ENCODE measurements around the gene ST7. TPM values are rescaled to one million over a fixed set of nuclear protein-coding genes. Genes with fewer than 3 reads are reported as not detected.
A peak's percentile ranks its signal among the peaks of the same experiment; 100 is the strongest.

Gene ST7
- polyA plus RNA-seq, 2 of the 4 experiments (the other 2 are of a cell fraction), result 16.2 to 26.0 TPM

- no peak for TF ChIP-seq FOSL2 (IDR thresholded peaks at IDR 0.05)
- TF ChIP-seq FOSL2 (CRISPR knock-in tag; IDR thresholded peaks at IDR 0.05), result no peak
- no peak for TF ChIP-seq NFE2L2 (conservative IDR thresholded peaks at IDR 0.05; ENCODE audit: low read length)
- TF ChIP-seq, protein P1, sequence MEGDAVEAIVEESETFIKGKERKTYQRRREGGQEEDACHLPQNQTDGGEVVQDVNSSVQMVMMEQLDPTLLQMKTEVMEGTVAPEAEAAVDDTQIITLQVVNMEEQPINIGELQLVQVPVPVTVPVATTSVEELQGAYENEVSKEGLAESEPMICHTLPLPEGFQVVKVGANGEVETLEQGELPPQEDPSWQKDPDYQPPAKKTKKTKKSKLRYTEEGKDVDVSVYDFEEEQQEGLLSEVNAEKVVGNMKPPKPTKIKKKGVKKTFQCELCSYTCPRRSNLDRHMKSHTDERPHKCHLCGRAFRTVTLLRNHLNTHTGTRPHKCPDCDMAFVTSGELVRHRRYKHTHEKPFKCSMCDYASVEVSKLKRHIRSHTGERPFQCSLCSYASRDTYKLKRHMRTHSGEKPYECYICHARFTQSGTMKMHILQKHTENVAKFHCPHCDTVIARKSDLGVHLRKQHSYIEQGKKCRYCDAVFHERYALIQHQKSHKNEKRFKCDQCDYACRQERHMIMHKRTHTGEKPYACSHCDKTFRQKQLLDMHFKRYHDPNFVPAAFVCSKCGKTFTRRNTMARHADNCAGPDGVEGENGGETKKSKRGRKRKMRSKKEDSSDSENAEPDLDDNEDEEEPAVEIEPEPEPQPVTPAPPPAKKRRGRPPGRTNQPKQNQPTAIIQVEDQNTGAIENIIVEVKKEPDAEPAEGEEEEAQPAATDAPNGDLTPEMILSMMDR (IDR thresholded peaks at IDR 0.05), result no peak
- TF ChIP-seq ESRRA (IDR thresholded peaks at IDR 0.05; ENCODE audit: borderline replicate concordance, low read length), result no peak
- TF ChIP-seq ELK1 (IDR thresholded peaks at IDR 0.05; ENCODE audit: low read depth, low read length), result no peak
- no peak for TF ChIP-seq CBX8 (IDR thresholded peaks at IDR 0.05)
- TF ChIP-seq TFCP2L1 (CRISPR knock-in tag; IDR thresholded peaks at IDR 0.05), result no peak
- TF ChIP-seq MAFK (IDR thresholded peaks at IDR 0.05; ENCODE audit: partially characterized antibody), result no peak
Observed at GRCh38 chr7:116986611-116987565, 33.6 kb downstream of the ST7 start (continued).

DNA sequence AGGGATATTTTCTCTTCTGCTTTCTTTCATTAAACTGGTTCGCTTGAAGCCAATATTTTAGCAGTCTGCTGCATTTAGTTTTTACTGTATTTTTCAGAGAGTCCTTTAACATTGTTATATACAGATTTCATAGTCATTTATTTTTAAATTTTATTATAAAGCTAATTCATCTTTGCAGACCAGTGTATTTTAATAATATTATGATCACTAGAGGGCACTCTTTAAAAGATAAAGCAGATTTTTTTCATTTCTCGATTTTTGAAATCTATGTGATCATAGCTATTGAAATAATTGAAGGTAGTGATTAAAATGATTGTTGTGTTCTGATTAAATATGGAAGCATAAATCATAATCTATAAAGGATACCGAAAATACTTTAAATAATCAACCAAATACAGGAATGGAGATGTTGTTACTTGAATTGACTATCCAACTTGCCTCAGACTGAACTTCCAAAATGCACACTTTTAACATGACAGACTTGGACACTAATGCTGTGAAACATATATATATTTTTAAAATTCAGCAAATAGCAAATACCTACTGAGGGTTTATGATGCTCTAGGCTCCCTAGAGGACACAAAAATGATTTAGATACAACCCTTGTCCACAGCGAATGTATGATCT is 35.2 kb downstream of the ST7 start:
- TF ChIP-seq SMC3 (IDR thresholded peaks at IDR 0.05) (peak; percentile 64), NFE2L2 (conservative IDR thresholded peaks at IDR 0.05; ENCODE audit: low read length) (no peak), HDAC2 (IDR thresholded peaks at IDR 0.05) (no peak), MAX (IDR thresholded peaks at IDR 0.05) (no peak), RAD21 (conservative IDR thresholded peaks at IDR 0.05 in 1 of 2, IDR thresholded peaks at IDR 0.05 in 1 of 2) (peak; percentile 44 to 72), CBX2 (IDR thresholded peaks at IDR 0.05; ENCODE audit: borderline replicate concordance, low read depth) (no peak)
- TF ChIP-seq, protein P1 (IDR thresholded peaks at IDR 0.05), result peak; percentile 73
- ChIA-PET POLR2A (no interaction called here), CTCF (interaction anchor here (0.7 to 5.5 kb wide), 27 partner anchors 9 to 403 kb away, joined by 3 to 58 read pairs (median 4); no protein-coding TSS in a partner anchor)
- Histone ChIP-seq H3K27ac (no peak overlapping the region), H3K9me3 (no peaks in the 10 kb centered on the region), H3K4me2 (no peak overlapping the region), H3K4me1 (no peaks in the 10 kb centered on the region), H3K4me3 (no peak overlapping the region)
- ATAC-seq (no peak), DNase-seq (ENCODE audit: low read depth in 1 of 2, low spot score in 1 of 2) (peak in 1 of 2 experiments; percentile 30), FAIRE-seq (no peak)
- WGBS (ENCODE audit: missing lambda C conversion rate), result 28% methylated on average over 4 of the region's 4 CpGs

DNA sequence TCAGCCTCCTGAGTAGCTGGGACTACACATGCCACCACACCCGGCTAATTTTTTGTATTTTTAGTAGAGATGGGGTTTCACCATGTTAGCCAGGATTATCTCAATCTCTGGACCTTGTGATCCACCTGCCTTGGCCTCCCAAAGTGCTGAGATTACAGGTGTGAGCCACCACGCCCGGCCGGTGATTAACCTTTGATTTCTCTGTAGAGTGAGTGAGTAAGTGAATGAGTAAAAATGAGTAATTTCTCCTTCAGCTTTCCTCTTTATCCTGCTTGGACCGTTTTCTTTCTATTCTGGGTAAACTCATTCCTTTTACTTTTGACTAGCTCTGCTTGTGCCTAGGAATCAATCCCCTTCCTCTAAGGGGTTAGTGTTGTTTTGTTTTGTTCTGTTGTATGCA is 36.8 kb downstream of the ST7 start:
- no peak for FAIRE-seq
- WGBS (ENCODE audit: missing lambda C conversion rate), result 62% methylated on average over 5 of the region's 5 CpGs
- no peaks in the 10 kb centered on the region for H3K4me1 ChIP-seq
- no peak overlapping the region for H3K27ac ChIP-seq
- H3K9me3 ChIP-seq, result no peaks in the 10 kb centered on the region
- no peak for ATAC-seq
- ChIA-PET CTCF (interaction anchor here (0.9 to 2.5 kb wide), 8 partner anchors 10 to 138 kb away, joined by 3 to 8 read pairs (median 4); no protein-coding TSS in a partner anchor), POLR2A (interaction anchor here (0.9 kb wide), 1 partner anchor 137 kb away, joined by 3 read pairs; no protein-coding TSS in a partner anchor)
- no peak overlapping the region for H3K4me2 ChIP-seq
- no peak overlapping the region for H3K4me3 ChIP-seq
- no peak for DNase-seq (ENCODE audit: low read depth in 1 of 2, low spot score in 1 of 2)
- TF ChIP-seq TFCP2L1 (CRISPR knock-in tag; IDR thresholded peaks at IDR 0.05), result no peak
- TF ChIP-seq, protein P2, sequence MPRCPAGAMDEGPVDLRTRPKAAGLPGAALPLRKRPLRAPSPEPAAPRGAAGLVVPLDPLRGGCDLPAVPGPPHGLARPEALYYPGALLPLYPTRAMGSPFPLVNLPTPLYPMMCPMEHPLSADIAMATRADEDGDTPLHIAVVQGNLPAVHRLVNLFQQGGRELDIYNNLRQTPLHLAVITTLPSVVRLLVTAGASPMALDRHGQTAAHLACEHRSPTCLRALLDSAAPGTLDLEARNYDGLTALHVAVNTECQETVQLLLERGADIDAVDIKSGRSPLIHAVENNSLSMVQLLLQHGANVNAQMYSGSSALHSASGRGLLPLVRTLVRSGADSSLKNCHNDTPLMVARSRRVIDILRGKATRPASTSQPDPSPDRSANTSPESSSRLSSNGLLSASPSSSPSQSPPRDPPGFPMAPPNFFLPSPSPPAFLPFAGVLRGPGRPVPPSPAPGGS (IDR thresholded peaks at IDR 0.05), result no peak
- no peak for TF ChIP-seq RNF2 (IDR thresholded peaks at IDR 0.05; ENCODE audit: borderline replicate concordance, low read depth)
- TF ChIP-seq CHD2 (IDR thresholded peaks at IDR 0.05; ENCODE audit: low read length, partially characterized antibody), result no peak
- TF ChIP-seq HEYL (CRISPR knock-in tag; IDR thresholded peaks at IDR 0.05), result no peak
- TF ChIP-seq CBX8 (IDR thresholded peaks at IDR 0.05), result no peak
- TF ChIP-seq KDM5A (IDR thresholded peaks at IDR 0.05), result no peak
- TF ChIP-seq, protein P3, sequence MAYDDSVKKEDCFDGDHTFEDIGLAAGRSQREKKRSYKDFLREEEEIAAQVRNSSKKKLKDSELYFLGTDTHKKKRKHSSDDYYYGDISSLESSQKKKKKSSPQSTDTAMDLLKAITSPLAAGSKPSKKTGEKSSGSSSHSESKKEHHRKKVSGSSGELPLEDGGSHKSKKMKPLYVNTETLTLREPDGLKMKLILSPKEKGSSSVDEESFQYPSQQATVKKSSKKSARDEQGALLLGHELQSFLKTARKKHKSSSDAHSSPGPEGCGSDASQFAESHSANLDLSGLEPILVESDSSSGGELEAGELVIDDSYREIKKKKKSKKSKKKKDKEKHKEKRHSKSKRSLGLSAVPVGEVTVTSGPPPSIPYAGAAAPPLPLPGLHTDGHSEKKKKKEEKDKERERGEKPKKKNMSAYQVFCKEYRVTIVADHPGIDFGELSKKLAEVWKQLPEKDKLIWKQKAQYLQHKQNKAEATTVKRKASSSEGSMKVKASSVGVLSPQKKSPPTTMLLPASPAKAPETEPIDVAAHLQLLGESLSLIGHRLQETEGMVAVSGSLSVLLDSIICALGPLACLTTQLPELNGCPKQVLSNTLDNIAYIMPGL (CRISPR knock-in tag; IDR thresholded peaks at IDR 0.05; ENCODE audit: borderline replicate concordance), result no peak
- no peak for TF ChIP-seq JUN (IDR thresholded peaks at IDR 0.05)
- no peak for TF ChIP-seq KDM1A (IDR thresholded peaks at IDR 0.05; ENCODE audit: low read depth)
- TF ChIP-seq, protein P4, sequence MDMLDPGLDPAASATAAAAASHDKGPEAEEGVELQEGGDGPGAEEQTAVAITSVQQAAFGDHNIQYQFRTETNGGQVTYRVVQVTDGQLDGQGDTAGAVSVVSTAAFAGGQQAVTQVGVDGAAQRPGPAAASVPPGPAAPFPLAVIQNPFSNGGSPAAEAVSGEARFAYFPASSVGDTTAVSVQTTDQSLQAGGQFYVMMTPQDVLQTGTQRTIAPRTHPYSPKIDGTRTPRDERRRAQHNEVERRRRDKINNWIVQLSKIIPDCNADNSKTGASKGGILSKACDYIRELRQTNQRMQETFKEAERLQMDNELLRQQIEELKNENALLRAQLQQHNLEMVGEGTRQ (IDR thresholded peaks at IDR 0.05), result no peak
